K562 (cell line): ENCODE results near the gene TTLL3. TPM values are rescaled to one million over a fixed set of nuclear protein-coding genes. Genes with fewer than 3 reads are reported as not detected.

Experiments
- ASH1L ChIP-seq: fragments of 450-650 bp; IDR thresholded peaks from 2 replicates; pipeline ENCODE4 v1.6.1; 2018; ENCODE audit warnings: borderline replicate concordance, mild to moderate bottlenecking, low read depth; ENCODE audit not compliant: partially characterized antibody
- CCNT2 ChIP-seq: IDR thresholded peaks from 2 replicates; pipeline ENCODE4 v1.6.1; 2011; ENCODE audit warnings: borderline replicate concordance, low read depth, mild to moderate bottlenecking, moderate library complexity, mixed read lengths, low read length; ENCODE audit not compliant: insufficient read length; ENCODE audit errors: extremely low read depth
- CREBBP ChIP-seq: IDR thresholded peaks from one replicate; pipeline ENCODE4 v1.6.1; 2012; ENCODE audit warnings: low read depth, mild to moderate bottlenecking, control low read depth, inconsistent platforms, low read length
- DLX4 ChIP-seq: fragments of 250-450 bp; sonication (Bioruptor Pico); IDR thresholded peaks from 2 replicates; pipeline ENCODE4 v1.6.1; 2021; ENCODE audit warnings: mild to moderate bottlenecking
- EHMT2 ChIP-seq: fragments of 450-650 bp; IDR thresholded peaks from 2 replicates; pipeline ENCODE4 v1.6.1; 2018; ENCODE audit warnings: antibody characterized with exemption
- ELF4 ChIP-seq: fragments of 450-650 bp; formaldehyde crosslinking; IDR thresholded peaks from 2 replicates; pipeline ENCODE4 v1.4.0; 2022; ENCODE audit warnings: missing genetic modification characterization
- ESRRA ChIP-seq: fragments of 450-650 bp; IDR thresholded peaks from 2 replicates; pipeline ENCODE4 v1.6.1; 2014; ENCODE audit warnings: low read depth, mild to moderate bottlenecking, moderate library complexity, borderline replicate concordance
- FOSL1 ChIP-seq: fragments of 200-800 bp; sonication (Bioruptor generic); conservative IDR thresholded peaks from 2 replicates; pipeline ENCODE4 v1.6.1; 2016; ENCODE audit warnings: missing genetic modification characterization, missing compliant biosample characterization
- FOXO4 ChIP-seq: fragments of 450-650 bp; formaldehyde crosslinking; IDR thresholded peaks from 2 replicates; pipeline ENCODE4 v1.4.0; 2020; ENCODE audit warnings: mild to moderate bottlenecking, moderate library complexity
- HDGF ChIP-seq: fragments of 450-650 bp; IDR thresholded peaks from 2 replicates; pipeline ENCODE4 v1.6.1; 2016
- HNRNPH1 ChIP-seq: fragments of 200-400 bp; formaldehyde crosslinking; optimal IDR thresholded peaks from 2 replicates; pipeline ENCODE3; 2017; ENCODE audit warnings: low read depth, mild to moderate bottlenecking, low read length, moderate library complexity
- ILK ChIP-seq: fragments of 450-650 bp; IDR thresholded peaks from 2 replicates; pipeline ENCODE4 v1.6.1; 2016; ENCODE audit warnings: missing genetic modification characterization, low read depth, mild to moderate bottlenecking, missing compliant biosample characterization, moderate library complexity, borderline replicate concordance
- MAFF ChIP-seq: IDR thresholded peaks from 2 replicates; pipeline ENCODE4 v1.6.1; 2012; ENCODE audit warnings: low read length, improper control_type of control experiment
- MCM3 ChIP-seq: fragments of 450-650 bp; IDR thresholded peaks from 2 replicates; pipeline ENCODE4 v1.6.1; 2016
- NFE2L1 ChIP-seq: fragments of 450-650 bp; IDR thresholded peaks from 2 replicates; pipeline ENCODE4 v1.6.1; 2016; ENCODE audit warnings: missing genetic modification characterization, low read depth, mild to moderate bottlenecking, missing compliant biosample characterization, moderate library complexity, borderline replicate concordance
- NR1H2 ChIP-seq: sonication (generic); formaldehyde crosslinking; IDR thresholded peaks from 2 replicates; pipeline ENCODE4 v1.4.0; 2020; ENCODE audit warnings: mild to moderate bottlenecking, missing genetic modification reagents
- PHF8 ChIP-seq: fragments of 200-600 bp; sonication (generic); IDR thresholded peaks from 2 replicates; pipeline ENCODE4 v1.6.1; 2012; ENCODE audit warnings: mixed run types, mild to moderate bottlenecking, inconsistent platforms, low read length, moderate library complexity, borderline replicate concordance
- PML ChIP-seq: IDR thresholded peaks from 2 replicates; pipeline ENCODE4 v1.6.1; 2012; ENCODE audit warnings: low read length, inconsistent platforms
- RCOR1 ChIP-seq, 2 experiments: IDR thresholded peaks; 2 replicates each; pipeline ENCODE4 v1.6.1; 2012; ENCODE audit warnings: low read depth in 2 of 2, low read length in 2 of 2, borderline replicate concordance in 1 of 2, improper control_type of control experiment in 1 of 2
- SIX5 ChIP-seq, 2 experiments: IDR thresholded peaks; 2 replicates each; pipeline ENCODE4 v1.6.1; 2011; ENCODE audit warnings: low read length in 2 of 2, borderline replicate concordance in 1 of 2, low read depth in 1 of 2, mild to moderate bottlenecking in 1 of 2, moderate library complexity in 1 of 2; ENCODE audit not compliant: insufficient read depth in 1 of 2
- SUPT5H ChIP-seq: fragments of 450-650 bp; IDR thresholded peaks from 2 replicates; pipeline ENCODE4 v1.6.1; 2016
- TCF15 ChIP-seq: fragments of 250-450 bp; sonication (Bioruptor Pico); IDR thresholded peaks from 2 replicates; pipeline ENCODE4 v1.8.0; 2022; ENCODE audit warnings: moderate library complexity, mild to moderate bottlenecking, inconsistent platforms
- TFAM ChIP-seq: fragments of 250-450 bp; sonication (Bioruptor Pico); conservative IDR thresholded peaks from 2 replicates; pipeline ENCODE4 v1.5.0; 2021; ENCODE audit warnings: mild to moderate bottlenecking, moderate library complexity
- TGIF2 ChIP-seq: sonication (generic); formaldehyde crosslinking; IDR thresholded peaks from 2 replicates; pipeline ENCODE4 v1.8.1; 2022; ENCODE audit warnings: mild to moderate bottlenecking, missing genetic modification reagents, moderate library complexity
- ZFX ChIP-seq: sonication (generic); formaldehyde crosslinking; IDR thresholded peaks from 2 replicates; pipeline ENCODE4 v1.8.0; 2022; ENCODE audit warnings: mild to moderate bottlenecking, missing genetic modification reagents, moderate library complexity
- polyA plus RNA-seq, 8 experiments: library from polyadenylated mRNA; depleted of rRNA in 4 of 8; stranded (reverse) in 5 of 8; unstranded in 3 of 8; fragments of >200 nt; fragmentation: Nextera tagmentation in 2 of 8; fragmentation: Illumina TruSeq in 1 of 8; extraction: Ambion mirVana in 2 of 8; extraction: Trizol in 1 of 8; gene quantifications; 2 replicates each; pipeline versions ENCODE4 v1.2.1 to v1.2.3, GENCODE V29; 2011 to 2014; ENCODE audit warnings: inconsistent platforms in 1 of 8, missing spikeins in 1 of 8
- total RNA-seq, 7 experiments: library from RNA; depleted of rRNA in 6 of 7; stranded (reverse); fragments of >200 nt in 6 of 7; fragmentation: Illumina TruSeq in 2 of 7; extraction: Trizol in 2 of 7; gene quantifications; 2 replicates each; pipeline versions ENCODE4 v1.2.1 to v1.2.3, GENCODE V29; 2011 to 2021; ENCODE audit warnings: low replicate concordance in 1 of 7

Gene TTLL3
- total and polyA plus RNA-seq, 9 of the 15 experiments (the other 6 are each of a cell fraction or from before 2014, with no cell fraction given) = 8.9 to 106 (median 33.2) TPM

- TF ChIP-seq FOXO4 (CRISPR knock-in tag) (no peak), ASH1L (no peak), NR1H2 (CRISPR knock-in tag) (no peak), CREBBP (no peak), PHF8 (peak; percentile 68; the same call in 1 of the 2 replicates), ELF4 (CRISPR knock-in tag) (peak; percentile 22; the same call in 1 of the 2 replicates), EHMT2 (0 out of 2 replicates have a peak, but pooled peaks have one; percentile 15), ILK (tag) (no peak), HNRNPH1 (no peak), RCOR1 (IDR thresholded peaks at IDR 0.05; ENCODE audit: borderline replicate concordance in 1 of 2, low read depth in 2 of 2, low read length in 2 of 2) (peak in 1 of 2 experiments; percentile 78; a peak in 1 of 4 replicates), SIX5 (IDR thresholded peaks at IDR 0.05; ENCODE audit: borderline replicate concordance in 1 of 2, insufficient read depth in 1 of 2, low read depth in 1 of 2, low read length in 2 of 2) (no peak), TCF15 (no peak), ZFX (CRISPR knock-in tag) (peak; percentile 87), ESRRA (peak; percentile 87), CCNT2 (peak; percentile 88), TFAM (CRISPR knock-in tag) (no peak), SUPT5H (peak; percentile 73), DLX4 (CRISPR knock-in tag) (no peak), PML (peak; percentile 58; the same call in 1 of the 2 replicates), MCM3 (no peak), HDGF (peak; percentile 59; the same call in 1 of the 2 replicates), TGIF2 (CRISPR knock-in tag) (no peak), MAFF (no peak), NFE2L1 (no peak), FOSL1 (tag) (peak; percentile 42; the same call in 1 of the 2 replicates)
Measured at GRCh38 chr3:9862391-9863057, 52.5 kb downstream of the TTLL3 start (continued).
